GM12878 (cell line): ENCODE data around the gene TASOR2. TPM values are rescaled to one million over a fixed set of nuclear protein-coding genes. Genes with fewer than 3 reads are reported as not detected.

Experiments
- ATAC-seq: fragments of 200-7000 bp; cut with Tn5 transposase; 3 replicates; pipeline ENCODE4 v1.9.1; 2020; ENCODE audit warnings: mild to moderate bottlenecking, moderate library complexity
- BruUV-seq: library from RNA; stranded (reverse); fragments of 400-500 nt; replicated peaks from 2 replicates; lab custom pipeline; 2021; lab: Mats Ljungman, UMichigan
- CTCF ChIA-PET: fragments of 300-600 bp; sonication (Branson Sonifier 250); formaldehyde crosslinking; extraction: SDS; loops from one replicate; lab custom pipeline; 2021; ENCODE audit warnings: inconsistent platforms; lab: Yijun Ruan, JAX
- POLR2A ChIA-PET: fragments of 350-600 bp; formaldehyde crosslinking; extraction: SDS; loops from one replicate; lab custom pipeline; 2021; ENCODE audit warnings: inconsistent platforms; lab: Charles Lee
- RAD21 ChIA-PET: fragments of 300-600 bp; sonication (Branson Sonifier 250); formaldehyde crosslinking; loops from one replicate; lab custom pipeline; 2023; ENCODE audit warnings: antibody characterized with exemption; ENCODE audit not compliant: unreplicated experiment; lab: Charles Lee
- SMC1A ChIA-PET: fragments of 300-600 bp; sonication (Branson Sonifier 250); formaldehyde crosslinking; loops from one replicate; lab custom pipeline; 2023; ENCODE audit not compliant: unreplicated experiment, uncharacterized antibody; lab: Charles Lee
- DNase-seq: peaks from one replicate; pipeline ENCODE4 v3.0.0-alpha.2; 2011; ENCODE audit warnings: low read depth, low spot score
- FAIRE-seq: peaks from 3 replicates; lab custom pipeline; 2011; peaks lifted over from hg19 to GRCh38; lab: Jason Lieb, UNC
- H2AFZ ChIP-seq: 2 replicates; pipeline ENCODE4 v1.6.0; 2011; ENCODE audit warnings: low read depth, low read length, control low read depth; ENCODE audit not compliant: control insufficient read depth
- H3K27ac ChIP-seq: 2 replicates; pipeline ENCODE4 v1.5.1; 2011; ENCODE audit warnings: control low read depth; ENCODE audit not compliant: control insufficient read depth, insufficient read depth
- H3K27me3 ChIP-seq, 2 experiments: replicated peaks in 1 of 2; 2 replicates each; pipeline versions ENCODE4 v1.6.0 to v1.6.1; 2011; ENCODE audit warnings: low read length in 1 of 2; ENCODE audit not compliant: control insufficient read depth in 2 of 2, insufficient read depth in 2 of 2
- H3K36me3 ChIP-seq, 2 experiments: 2 replicates each; pipeline ENCODE4 v1.5.1; 2011; ENCODE audit warnings: low read length in 1 of 2; ENCODE audit not compliant: control insufficient read depth in 2 of 2, insufficient read depth in 2 of 2
- H3K4me1 ChIP-seq: 2 replicates; pipeline ENCODE4 v1.6.1; 2011; ENCODE audit warnings: mild to moderate bottlenecking, low read length, moderate library complexity, mixed read lengths; ENCODE audit not compliant: control insufficient read depth, insufficient read depth
- H3K4me2 ChIP-seq: 2 replicates; pipeline ENCODE4 v1.6.0; 2011; ENCODE audit warnings: control low read depth; ENCODE audit not compliant: control insufficient read depth, insufficient read depth
- H3K4me3 ChIP-seq: fragments of 200-600 bp; sonication (generic); 2 replicates; pipeline ENCODE4 v1.5.1; 2016
- H3K79me2 ChIP-seq: 2 replicates; pipeline ENCODE4 v1.6.0; 2011; ENCODE audit warnings: low read length; ENCODE audit not compliant: control insufficient read depth, insufficient read depth
- H3K9ac ChIP-seq: 2 replicates; pipeline ENCODE4 v1.8.0; 2011; ENCODE audit warnings: low read length, control low read depth, mixed read lengths; ENCODE audit not compliant: control insufficient read depth, insufficient read depth
- H3K9me3 ChIP-seq: replicated peaks from 3 replicates; pipeline ENCODE4 v1.5.1; 2011; ENCODE audit warnings: mild to moderate bottlenecking, low read length; ENCODE audit not compliant: control insufficient read depth, insufficient read depth
- H4K20me1 ChIP-seq: 2 replicates; pipeline ENCODE4 v1.6.0; 2011; ENCODE audit not compliant: control insufficient read depth, insufficient read depth
- ATF7 ChIP-seq: fragments of 450-650 bp; IDR thresholded peaks from 2 replicates; pipeline ENCODE4 v1.6.1; 2016; ENCODE audit warnings: low read depth, mild to moderate bottlenecking
- ELK1 ChIP-seq: IDR thresholded peaks from 2 replicates; pipeline ENCODE4 v1.6.1; 2012; ENCODE audit warnings: low read depth, low read length, improper control_type of control experiment
- ETV6 ChIP-seq, 2 experiments: fragments of 450-650 bp in 1 of 2; IDR thresholded peaks in 1 of 2; conservative IDR thresholded peaks in 1 of 2; 2 replicates each; pipeline ENCODE4 v1.6.1; 2014; ENCODE audit warnings: antibody characterized with exemption in 1 of 2, borderline replicate concordance in 1 of 2, low read depth in 1 of 2, mild to moderate bottlenecking in 1 of 2, moderate library complexity in 1 of 2
- MTA3 ChIP-seq: IDR thresholded peaks from 2 replicates; pipeline ENCODE4 v1.6.1; 2012; ENCODE audit warnings: low read length, inconsistent platforms, borderline replicate concordance
- NR2F1 ChIP-seq: fragments of 450-650 bp; conservative IDR thresholded peaks from 2 replicates; pipeline ENCODE4 v1.6.1; 2017; ENCODE audit warnings: mild to moderate bottlenecking
- PBX3 ChIP-seq: IDR thresholded peaks from 2 replicates; pipeline ENCODE4 v1.6.1; 2011; ENCODE audit warnings: mild to moderate bottlenecking, low read depth, low read length, moderate library complexity; ENCODE audit not compliant: insufficient replicate concordance
- PKNOX1 ChIP-seq: fragments of 450-650 bp; IDR thresholded peaks from 2 replicates; pipeline ENCODE4 v1.6.1; 2016; ENCODE audit warnings: mild to moderate bottlenecking
- POLR2A ChIP-seq: IDR thresholded peaks from 2 replicates; pipeline ENCODE4 v1.6.1; 2011; ENCODE audit warnings: low read depth, mild to moderate bottlenecking, low read length
- RAD21 ChIP-seq: IDR thresholded peaks from 2 replicates; pipeline ENCODE4 v1.6.1; 2011; ENCODE audit warnings: mild to moderate bottlenecking, low read depth, low read length, moderate library complexity; ENCODE audit not compliant: insufficient read depth
- REST ChIP-seq: IDR thresholded peaks from 2 replicates; pipeline ENCODE4 v1.6.1; 2012; ENCODE audit warnings: mild to moderate bottlenecking, low read depth, low read length
- SUPT20H ChIP-seq: IDR thresholded peaks from 2 replicates; pipeline ENCODE4 v1.6.1; 2011; ENCODE audit warnings: low read depth, mild to moderate bottlenecking, low read length, moderate library complexity, borderline replicate concordance; ENCODE audit not compliant: control insufficient read depth
- TAF1 ChIP-seq: IDR thresholded peaks from 2 replicates; pipeline ENCODE4 v1.6.1; 2011; ENCODE audit warnings: mild to moderate bottlenecking, low read depth, low read length, borderline replicate concordance
- TBL1XR1 ChIP-seq: IDR thresholded peaks from 2 replicates; pipeline ENCODE4 v1.6.1; 2012; ENCODE audit warnings: low read depth, low read length, improper control_type of control experiment
- USF2 ChIP-seq: IDR thresholded peaks from 2 replicates; pipeline ENCODE4 v1.6.1; 2011; ENCODE audit warnings: low read depth, low read length, improper control_type of control experiment, borderline replicate concordance
- ZNF217 ChIP-seq: fragments of 450-650 bp; IDR thresholded peaks from 2 replicates; pipeline ENCODE4 v1.6.1; 2017; ENCODE audit warnings: antibody characterized with exemption, mild to moderate bottlenecking
- ZNF24 ChIP-seq: fragments of 450-650 bp; IDR thresholded peaks from 2 replicates; pipeline ENCODE4 v1.6.1; 2017; ENCODE audit warnings: antibody characterized with exemption, mild to moderate bottlenecking
- ZNF274 ChIP-seq: IDR thresholded peaks from one replicate; pipeline ENCODE4 v1.8.0; 2011; ENCODE audit not compliant: insufficient read length, insufficient read depth
- WGBS: methylation state at CpG from one replicate; pipeline ENCODE4 v1.1.6; 2016; ENCODE audit warnings: low lambda C conversion rate; ENCODE audit not compliant: insufficient replicate concordance, insufficient coverage; ENCODE audit errors: missing lambda C conversion rate; 5-methylcytosine and 5-hydroxymethylcytosine counted together
- in situ Hi-C: fragments of 300-500 bp; cut with MboI; formaldehyde crosslinking; loops from 9 replicates; pipeline ENCODE4 v1.14.3; 2018; ENCODE audit warnings: mixed read lengths
- intact Hi-C: fragments of 100-400 bp; cut with micrococcal nuclease; formaldehyde crosslinking; loops from one replicate; pipeline ENCODE4 v1.14.2; 2022; ENCODE audit not compliant: unreplicated experiment
- polyA plus RNA-seq, 11 experiments: library from polyadenylated mRNA; depleted of rRNA in 4 of 11; unstranded in 6 of 11; stranded (reverse) in 5 of 11; fragments of >200 nt; fragmentation: Nextera tagmentation in 4 of 11; fragmentation: Illumina TruSeq in 1 of 11; extraction: Ambion mirVana in 4 of 11; extraction: Trizol in 1 of 11; gene quantifications; 1 replicate in 1 of 11; 2 replicates in 10 of 11; pipeline versions ENCODE4 v1.2.1 to v1.2.3, GENCODE V29; 2011 to 2016; ENCODE audit warnings: inconsistent platforms in 2 of 11, missing spikeins in 2 of 11, low read depth in 1 of 11
- total RNA-seq, 4 experiments: library from RNA; depleted of rRNA in 3 of 4; stranded (reverse); fragments of >200 nt in 3 of 4; fragmentation: Illumina TruSeq in 1 of 4; extraction: Trizol in 1 of 4; gene quantifications; 2 replicates each; pipeline versions ENCODE4 v1.2.1 to v1.2.3, GENCODE V29; 2013 to 2021

The TASOR2 gene
- total and polyA plus RNA-seq, 10 of the 15 experiments (the other 5 are each of a cell fraction or from before 2014, with no cell fraction given): 8.2 to 54.7 (median 31.0) TPM

GRCh38 chr10:5669604-5670003, 15.0 kb upstream of the TASOR2 start:
- H3K9ac ChIP-seq: no peak overlapping the region
- ChIA-PET SMC1A (interaction anchor here (0.7 to 1.4 kb wide), 2 partner anchors 14 to 219 kb away, joined by 3 read pairs; no protein-coding TSS in a partner anchor), RAD21 (no interaction called here), POLR2A (interaction anchor here (0.5 kb wide), 1 partner anchor 14 kb away, joined by 3 read pairs; no protein-coding TSS in a partner anchor), CTCF (interaction anchor here (2.0 kb wide), 1 partner anchor 10 kb away, joined by 6 read pairs; no protein-coding TSS in a partner anchor)
- FAIRE-seq (no peak), DNase-seq (no peak), ATAC-seq (no peak)
- no peak overlapping the region for H3K27ac ChIP-seq
- no TSS peak for BruUV-seq
- no peaks in the 10 kb centered on the region for H3K79me2 ChIP-seq
- H2AFZ ChIP-seq: no peak overlapping the region
- in situ Hi-C loops: no loop called here
- H3K4me3 ChIP-seq: no peak overlapping the region
- no peaks in the 10 kb centered on the region for H3K36me3 ChIP-seq
- H4K20me1 ChIP-seq: no peaks in the 10 kb centered on the region
- 40% methylated on average over 1 of the region's 1 CpG for WGBS
- H3K4me1 ChIP-seq: peaks cover 10% of the 10 kb centered on the region
- intact Hi-C loops: no loop called here
- H3K4me2 ChIP-seq: no peak overlapping the region
- no peaks in the 10 kb centered on the region; the same call in 2 of the 3 replicates for H3K9me3 ChIP-seq
- peaks cover 7 to 18% of the 10 kb centered on the region in 2 experiments for H3K27me3 ChIP-seq
- TF ChIP-seq ELK1 (no peak), PBX3 (no peak), ZNF274 (no peak), RAD21 (no peak), USF2 (no peak), SUPT20H (no peak), ZNF24 (no peak), REST (no peak), TBL1XR1 (no peak), ATF7 (no peak), POLR2A (no peak), ZNF217 (no peak), NR2F1 (no peak), ETV6 (conservative IDR thresholded peaks at IDR 0.05 in 1 of 2, IDR thresholded peaks at IDR 0.05 in 1 of 2; ENCODE audit: borderline replicate concordance in 1 of 2, low read depth in 1 of 2) (no peak), MTA3 (no peak), TAF1 (no peak), PKNOX1 (no peak)
